HG03439 (cell line): ENCODE measurements around the gene DIP2C.
"Not testable (repeated sequence)": the region's sequence is repeated elsewhere in the genome, so short reads cannot be mapped to it uniquely, and the experiment has no call there.

Source experiments
- ATAC-seq: cut with Tn5 transposase; IDR thresholded peaks from one replicate; pipeline ENCODE4 v1.9.1; 2021; ENCODE audit warnings: mild to moderate bottlenecking, moderate library complexity; ENCODE audit not compliant: unreplicated experiment

The DIP2C gene

GRCh38 chr10:600876-601659, 88.4 kb downstream of the DIP2C start:
- ATAC-seq = no peak

DNA sequence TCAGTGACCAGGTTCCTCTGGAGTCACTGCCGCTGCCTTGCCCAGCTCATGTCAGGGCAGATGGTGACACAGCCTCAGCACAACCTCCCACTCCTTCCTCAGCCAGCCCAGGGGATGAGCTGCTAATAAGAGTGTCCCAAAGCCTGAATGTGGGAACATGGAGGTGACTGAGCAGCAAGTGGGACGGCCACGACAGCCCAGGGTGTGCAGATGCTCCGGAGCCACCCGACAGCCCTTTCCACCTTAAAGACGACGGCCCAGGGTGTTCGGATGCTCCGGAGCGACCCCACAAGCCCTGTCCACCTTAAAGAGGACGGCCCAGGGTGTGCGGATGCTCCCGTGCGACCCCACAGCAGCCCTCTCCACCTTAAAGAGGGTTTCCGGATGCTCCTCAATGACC, 89.2 kb downstream of the DIP2C start:
- ATAC-seq = no peak

- no peak for ATAC-seq
Measured at GRCh38 chr10:599767-600166, 89.7 kb downstream of the DIP2C start.

GRCh38 chr10:598415-599170, 90.9 kb downstream of the DIP2C start:
- ATAC-seq = no peak

DNA sequence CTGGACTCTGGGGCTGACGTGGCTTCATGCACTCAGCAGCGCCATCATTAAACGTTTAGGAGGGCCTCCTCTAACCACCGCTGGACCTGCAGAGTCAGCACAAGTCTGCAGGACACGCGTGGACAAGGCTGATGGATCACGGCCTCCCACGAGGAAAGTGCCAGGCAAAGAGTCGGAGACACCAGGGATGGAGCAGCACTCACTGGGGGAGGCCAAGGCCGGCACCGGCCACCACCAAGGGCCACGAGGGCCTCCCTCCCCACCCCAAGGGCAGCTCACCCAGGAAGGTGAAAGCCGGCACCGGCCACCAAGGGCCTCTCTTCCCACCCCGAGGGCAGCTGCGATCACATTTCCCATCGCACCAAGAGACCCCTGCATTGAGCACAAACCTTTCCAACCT, 91.5 kb downstream of the DIP2C start:
- ATAC-seq = no peak

DNA sequence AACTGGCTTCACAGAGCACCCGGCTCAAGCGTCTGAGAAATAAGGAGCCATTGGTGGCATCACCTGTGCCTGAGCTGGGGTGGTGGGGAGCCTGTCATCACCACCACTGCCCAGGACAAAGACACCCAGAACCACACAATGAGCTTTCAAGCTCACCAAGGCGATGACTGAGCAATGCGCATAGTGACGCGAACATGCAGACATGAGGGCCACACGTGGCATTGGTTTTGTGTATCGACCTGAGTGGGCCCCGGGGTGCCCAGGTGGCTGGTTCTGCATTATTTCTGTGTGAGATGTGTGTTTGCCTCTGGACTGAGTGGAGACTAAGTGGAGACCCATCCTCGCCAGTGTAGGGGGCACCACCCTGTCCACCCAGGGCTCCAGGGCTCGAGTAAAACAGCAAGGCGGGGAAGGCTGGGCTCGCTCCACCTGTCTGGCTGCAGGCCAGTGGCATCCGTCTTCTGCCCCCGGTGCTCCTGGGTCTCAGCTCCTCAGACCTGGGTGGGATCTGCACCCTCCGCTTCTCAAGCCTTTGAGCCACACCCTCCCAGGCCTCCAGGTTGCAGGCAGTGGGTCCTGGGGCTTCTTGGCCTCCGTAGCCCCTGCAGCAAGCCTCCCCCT, 92.6 kb downstream of the DIP2C start:
- ATAC-seq = no peak

GRCh38 chr10:596131-596530, 93.3 kb downstream of the DIP2C start:
- not testable (repeated sequence) for ATAC-seq

- no peak for ATAC-seq
Measured at GRCh38 chr10:595473-595872, 94.0 kb downstream of the DIP2C start.

- no peak for ATAC-seq
Measured at GRCh38 chr10:594584-595270, 94.7 kb downstream of the DIP2C start.

GRCh38 chr10:593901-594457, 95.5 kb downstream of the DIP2C start:
- ATAC-seq = no peak

DNA sequence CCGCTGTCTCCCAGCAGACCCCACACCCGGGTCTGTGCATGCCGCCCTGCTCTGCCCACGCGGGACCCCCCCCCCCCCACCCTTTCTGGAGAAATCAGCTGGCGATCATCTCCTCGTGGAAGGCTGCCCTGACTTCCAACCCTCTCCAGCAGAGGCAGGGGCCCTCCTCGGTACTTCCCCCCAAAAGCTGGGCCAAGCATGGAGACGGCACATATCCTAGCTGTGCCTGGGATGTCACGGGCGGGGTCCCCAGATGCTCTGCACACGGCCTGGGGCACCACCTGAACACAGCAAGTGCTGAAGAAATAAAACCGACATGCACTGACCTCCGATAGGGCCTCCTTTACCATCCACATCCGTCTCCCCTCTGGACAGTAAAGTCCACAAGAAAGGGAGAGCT, 96.0 kb downstream of the DIP2C start:
- ATAC-seq = no peak

- no peak for ATAC-seq
Measured at GRCh38 chr10:593016-593415, 96.5 kb downstream of the DIP2C start.

- ATAC-seq = no peak
Measured at GRCh38 chr10:591646-592045, 97.8 kb downstream of the DIP2C start.

DNA sequence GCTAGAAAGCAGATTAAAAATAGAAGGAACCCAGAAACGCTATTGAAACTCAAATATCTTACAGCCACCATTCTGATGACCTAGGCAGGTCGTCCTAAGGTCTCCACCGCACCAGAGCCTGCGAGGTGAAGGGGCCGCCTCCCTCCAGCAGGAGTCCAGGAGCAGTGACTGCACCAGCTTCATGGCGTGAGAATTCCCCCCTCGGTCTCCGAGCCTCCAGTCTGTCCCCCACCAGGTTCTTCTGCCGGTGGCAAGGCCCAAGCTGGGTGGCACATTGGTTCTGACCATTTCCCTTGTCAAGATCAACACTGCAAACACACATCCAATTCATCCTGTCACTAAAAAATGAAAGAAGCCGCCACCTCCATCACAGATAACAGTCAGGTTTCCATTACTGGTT, 98.7 kb downstream of the DIP2C start:
- ATAC-seq = no peak

- no peak for ATAC-seq
Measured at GRCh38 chr10:589961-590680, 99.3 kb downstream of the DIP2C start.

DNA sequence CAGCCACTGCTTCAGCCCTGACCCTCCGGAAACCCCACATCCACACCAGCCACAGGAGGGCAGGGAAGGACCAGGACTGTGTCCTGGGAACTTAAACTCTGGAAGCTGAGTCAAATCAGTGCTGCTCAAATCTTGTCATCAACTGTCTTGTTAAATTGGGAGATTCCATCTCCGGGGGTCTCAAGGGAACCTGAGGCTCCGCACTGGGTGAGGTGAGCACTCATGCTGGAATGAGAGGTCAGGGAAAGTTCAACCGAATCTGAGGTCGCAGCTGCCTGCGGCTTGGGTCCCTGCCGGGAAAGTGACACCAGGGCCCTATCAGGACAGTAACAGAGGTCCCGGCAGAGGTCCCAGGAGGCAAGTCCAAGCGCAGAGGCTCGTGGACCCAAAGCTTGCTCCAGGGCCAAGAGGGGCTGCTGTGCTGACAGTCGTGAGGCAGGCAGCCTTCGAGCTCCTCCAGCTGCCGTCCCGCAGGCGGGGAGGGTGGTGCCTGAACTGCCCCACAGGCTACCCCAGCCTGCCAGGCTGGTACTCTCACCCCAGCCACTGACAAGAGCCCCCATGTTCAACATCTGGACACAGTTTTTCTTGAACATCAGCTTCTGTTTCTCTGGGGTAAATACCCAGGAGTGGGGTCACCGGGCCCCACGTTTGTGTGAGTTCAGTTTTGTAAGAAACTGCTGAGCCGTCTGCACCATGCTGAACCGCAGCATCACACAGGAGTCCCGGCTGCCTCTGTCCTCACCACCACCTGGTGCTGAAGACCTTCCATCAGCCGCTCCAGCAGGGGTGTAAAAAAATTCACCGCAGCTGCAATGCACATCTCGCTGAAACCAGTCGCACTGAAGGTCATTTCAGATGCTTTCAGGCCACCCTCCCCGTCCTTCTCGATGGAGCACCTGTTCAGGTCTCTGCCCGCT, 101.0 kb downstream of the DIP2C start:
- ATAC-seq = no peak

DNA sequence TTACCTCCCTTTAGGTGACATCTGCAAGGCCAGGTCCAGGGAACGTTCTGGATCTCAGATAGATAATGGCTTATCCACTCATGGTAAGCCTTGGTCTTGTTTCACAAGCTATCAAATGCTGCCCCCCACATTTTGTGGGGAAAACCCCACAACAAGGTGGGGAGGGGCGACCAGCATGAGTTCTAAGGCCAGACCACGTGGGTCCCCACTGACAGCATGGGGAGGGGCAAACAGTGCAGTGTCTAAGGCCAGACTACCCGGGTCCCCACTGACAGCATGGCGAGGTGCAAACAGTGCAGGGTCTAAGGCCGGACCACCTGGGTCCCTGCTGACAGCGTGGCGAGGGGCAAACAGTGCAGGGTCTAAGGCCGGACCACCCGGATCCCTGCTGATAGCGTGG, 102.8 kb downstream of the DIP2C start:
- ATAC-seq = no peak

DNA sequence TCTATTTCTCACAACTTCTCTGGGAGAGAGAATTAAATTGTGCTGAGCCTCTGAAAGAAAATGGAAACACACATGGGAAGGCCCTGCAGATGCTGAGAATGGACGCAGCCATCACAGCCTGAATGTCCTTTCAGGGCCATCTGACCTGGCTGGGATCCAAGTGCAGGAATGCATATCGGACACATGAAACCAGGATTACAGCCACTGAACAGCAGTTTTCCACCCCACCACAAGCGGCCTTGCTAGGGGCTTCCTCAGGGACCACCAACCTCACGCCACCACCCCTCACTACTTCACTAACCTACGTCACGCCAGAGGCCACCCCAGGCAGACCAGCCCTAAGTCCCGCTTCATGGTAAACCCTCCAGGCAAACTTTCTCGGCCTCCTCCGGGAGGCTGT, 103.3 kb downstream of the DIP2C start:
- ATAC-seq = no peak

- ATAC-seq = no peak
Measured at GRCh38 chr10:585502-585901, 104.0 kb downstream of the DIP2C start.
